H1 (cell line): ENCODE data around the gene KCNJ5. TPM values are rescaled to one million over a fixed set of nuclear protein-coding genes. Genes with fewer than 3 reads are reported as not detected.

ENCODE experiments used
- CTCF ChIA-PET: fragments of 300-600 bp; sonication (Branson Sonifier 250); formaldehyde crosslinking; loops from one replicate; lab custom pipeline; 2021; ENCODE audit not compliant: partially characterized antibody; lab: Charles Lee
- POLR2A ChIA-PET: fragments of 300-600 bp; sonication (Branson Sonifier 250); formaldehyde crosslinking; loops from one replicate; lab custom pipeline; 2021; ENCODE audit warnings: inconsistent platforms; ENCODE audit not compliant: partially characterized antibody; lab: Charles Lee
- DNase-seq, 2 experiments: peaks; one replicate each; pipeline versions ENCODE4 v3.0.0 to v3.0.0-alpha.2; 2010 to 2022; ENCODE audit warnings: low spot score in 2 of 2, low read depth in 1 of 2, mixed read lengths in 1 of 2
- FAIRE-seq: peaks from 2 replicates; lab custom pipeline; 2011; peaks lifted over from hg19 to GRCh38; lab: Jason Lieb, UNC
- H2AFZ ChIP-seq: 2 replicates; pipeline ENCODE4 v1.8.1; 2012; ENCODE audit warnings: low read length, inconsistent platforms
- H2AK5ac ChIP-seq: 2 replicates; pipeline ENCODE4 v1.6.1; 2013; ENCODE audit warnings: low read depth, low read length
- H2BK120ac ChIP-seq: replicated peaks from 2 replicates; pipeline ENCODE3; 2013; ENCODE audit warnings: low read depth, low read length, inconsistent platforms
- H2BK12ac ChIP-seq: 2 replicates; pipeline ENCODE4 v1.6.1; 2013; ENCODE audit warnings: low read depth, low read length
- H2BK15ac ChIP-seq: 2 replicates; pipeline ENCODE4 v1.6.1; 2013; ENCODE audit warnings: low read length
- H2BK20ac ChIP-seq: 2 replicates; pipeline ENCODE4 v1.6.1; 2013; ENCODE audit warnings: low read length
- H2BK5ac ChIP-seq: 2 replicates; pipeline ENCODE4 v1.6.1; 2013; ENCODE audit warnings: low read depth, low read length
- H3K14ac ChIP-seq: 2 replicates; pipeline ENCODE4 v1.6.1; 2013; ENCODE audit warnings: inconsistent platforms; ENCODE audit not compliant: insufficient read length
- H3K18ac ChIP-seq: 2 replicates; pipeline ENCODE4 v1.6.1; 2013; ENCODE audit warnings: low read length; ENCODE audit errors: extremely low read depth
- H3K23ac ChIP-seq: 2 replicates; pipeline ENCODE4 v1.6.1; 2013; ENCODE audit warnings: inconsistent platforms; ENCODE audit not compliant: insufficient read length
- H3K23me2 ChIP-seq: 2 replicates; pipeline ENCODE4 v1.6.1; 2013; ENCODE audit warnings: low read depth, low read length
- H3K27ac ChIP-seq: 2 replicates; pipeline ENCODE4 v1.6.1; 2011; ENCODE audit warnings: low read depth, low read length, inconsistent platforms
- H3K27me3 ChIP-seq, 4 experiments: replicated peaks in 1 of 4; 1 replicate in 1 of 4; 2 replicates in 3 of 4; pipeline versions ENCODE4 v1.6.1 to v1.8.1; 2011 to 2013; ENCODE audit warnings: low read length in 3 of 4, mild to moderate bottlenecking in 3 of 4, inconsistent platforms in 2 of 4, mixed read lengths in 2 of 4, moderate library complexity in 1 of 4; ENCODE audit not compliant: control insufficient read depth in 3 of 4, insufficient read depth in 3 of 4; ENCODE audit errors: extremely low read depth in 1 of 4
- H3K36me3 ChIP-seq, 4 experiments: 2 replicates each; pipeline versions ENCODE4 v1.6.1 to v1.8.1; 2011 to 2013; ENCODE audit warnings: mild to moderate bottlenecking in 4 of 4, low read length in 3 of 4, moderate library complexity in 2 of 4, control low read depth in 1 of 4, inconsistent platforms in 1 of 4; ENCODE audit not compliant: insufficient read depth in 4 of 4, control insufficient read depth in 2 of 4
- H3K4ac ChIP-seq: replicated peaks from 2 replicates; pipeline ENCODE3; 2013; ENCODE audit warnings: low read length, low read depth, mixed read lengths, inconsistent platforms; ENCODE audit not compliant: insufficient read length
- H3K4me1 ChIP-seq, 4 experiments: replicated peaks in 1 of 4; 1 replicate in 1 of 4; 2 replicates in 3 of 4; pipeline versions ENCODE4 v1.6.1 to v1.8.1; 2011 to 2013; ENCODE audit warnings: low read length in 3 of 4, inconsistent platforms in 2 of 4, mixed read lengths in 1 of 4; ENCODE audit not compliant: insufficient read depth in 4 of 4, control insufficient read depth in 3 of 4
- H3K4me2 ChIP-seq, 2 experiments: 2 replicates each; pipeline versions ENCODE4 v1.6.1 to v1.8.1; 2011 to 2013; ENCODE audit warnings: low read depth in 2 of 2, low read length in 2 of 2, control low read depth in 1 of 2, inconsistent platforms in 1 of 2, mild to moderate bottlenecking in 1 of 2; ENCODE audit not compliant: insufficient read depth in 1 of 2
- H3K4me3 ChIP-seq, 4 experiments: fragments of 200-600, 300-600 bp in 1 of 4; sonication (generic), shearing (Covaris generic), sonication (Bioruptor Twin) in 1 of 4; 2 replicates each; pipeline versions ENCODE4 v1.5.1 to v1.8.1; 2011 to 2016; ENCODE audit warnings: low read length in 4 of 4, low read depth in 3 of 4, control low read depth in 2 of 4, inconsistent platforms in 2 of 4, mild to moderate bottlenecking in 2 of 4, mixed read lengths in 1 of 4, moderate library complexity in 1 of 4; ENCODE audit not compliant: insufficient read depth in 2 of 4; ENCODE audit errors: extremely low read depth in 1 of 4
- H3K56ac ChIP-seq: replicated peaks from 2 replicates; pipeline ENCODE3; 2013; ENCODE audit warnings: low read depth, mild to moderate bottlenecking, mixed read lengths, low read length, inconsistent platforms; ENCODE audit not compliant: insufficient read length
- H3K79me1 ChIP-seq: 2 replicates; pipeline ENCODE4 v1.6.1; 2013; ENCODE audit warnings: low read depth, low read length, control low read depth
- H3K79me2 ChIP-seq, 2 experiments: 2 replicates each; pipeline versions ENCODE4 v1.6.1 to v1.8.1; 2012 to 2013; ENCODE audit warnings: low read length in 2 of 2, mild to moderate bottlenecking in 2 of 2, inconsistent platforms in 1 of 2; ENCODE audit not compliant: insufficient read depth in 2 of 2, control insufficient read depth in 1 of 2
- H3K9ac ChIP-seq, 4 experiments: replicated peaks in 1 of 4; 1 replicate in 1 of 4; 2 replicates in 3 of 4; pipeline versions ENCODE4 v1.6.1 to v1.8.1; 2011 to 2013; ENCODE audit warnings: low read depth in 3 of 4, low read length in 3 of 4, control low read depth in 2 of 4, mild to moderate bottlenecking in 2 of 4, moderate library complexity in 2 of 4, inconsistent platforms in 1 of 4; ENCODE audit errors: extremely low read depth in 1 of 4
- H3K9me3 ChIP-seq, 2 experiments: 2 replicates each; pipeline versions ENCODE4 v1.6.1 to v1.8.1; 2012 to 2013; ENCODE audit warnings: mild to moderate bottlenecking in 2 of 2, moderate library complexity in 2 of 2, control low read depth in 1 of 2, inconsistent platforms in 1 of 2, low read depth in 1 of 2, low read length in 1 of 2, mixed read lengths in 1 of 2; ENCODE audit not compliant: insufficient read depth in 2 of 2
- H4K20me1 ChIP-seq, 2 experiments: replicated peaks in 1 of 2; 2 replicates each; pipeline versions ENCODE3 to v1.8.1; 2011 to 2013; ENCODE audit warnings: inconsistent platforms in 2 of 2, low read length in 2 of 2, mild to moderate bottlenecking in 1 of 2; ENCODE audit not compliant: insufficient read depth in 2 of 2, control insufficient read depth in 1 of 2
- H4K5ac ChIP-seq: 2 replicates; pipeline ENCODE4 v1.6.1; 2013; ENCODE audit warnings: low read length, low read depth, mixed read lengths, inconsistent platforms; ENCODE audit not compliant: insufficient read length
- H4K8ac ChIP-seq: 2 replicates; pipeline ENCODE4 v1.8.0; 2013; ENCODE audit warnings: mild to moderate bottlenecking, moderate library complexity, low read length, inconsistent platforms; ENCODE audit not compliant: insufficient read depth; ENCODE audit errors: extremely low read depth
- H4K91ac ChIP-seq: replicated peaks from 2 replicates; pipeline ENCODE3; 2013; ENCODE audit warnings: low read length, mixed read lengths, inconsistent platforms; ENCODE audit not compliant: insufficient read length
- ASH2L ChIP-seq: fragments of 200-600, 300-600 bp; sonication (generic); IDR thresholded peaks from one replicate; pipeline ENCODE4 v1.7.1; 2017; ENCODE audit warnings: low read length
- BRCA1 ChIP-seq: IDR thresholded peaks from 2 replicates; pipeline ENCODE4 v1.6.1; 2012; ENCODE audit warnings: low read depth, low read length, improper control_type of control experiment
- CEBPB ChIP-seq: IDR thresholded peaks from 2 replicates; pipeline ENCODE4 v1.6.1; 2012; ENCODE audit warnings: low read depth, low read length
- CREB1 ChIP-seq: IDR thresholded peaks from 2 replicates; pipeline ENCODE4 v1.6.1; 2012; ENCODE audit warnings: inconsistent platforms
- CTBP2 ChIP-seq: IDR thresholded peaks from 2 replicates; pipeline ENCODE4 v1.7.0; 2011; ENCODE audit warnings: borderline replicate concordance, mild to moderate bottlenecking, moderate library complexity, mixed read lengths, low read length; ENCODE audit not compliant: insufficient read depth, insufficient read length
- EGR1 ChIP-seq: IDR thresholded peaks from 2 replicates; pipeline ENCODE4 v1.6.1; 2011; ENCODE audit warnings: low read depth, low read length, borderline replicate concordance
- GTF2F1 ChIP-seq: IDR thresholded peaks from 2 replicates; pipeline ENCODE4 v1.6.1; 2012; ENCODE audit warnings: low read depth, low read length, improper control_type of control experiment, borderline replicate concordance
- POLR2AphosphoS5 ChIP-seq: IDR thresholded peaks from 2 replicates; pipeline ENCODE4 v1.6.1; 2011; ENCODE audit warnings: low read depth, low read length
- RBBP5 ChIP-seq: IDR thresholded peaks from 2 replicates; pipeline ENCODE4 v1.7.1; 2012; ENCODE audit warnings: low read depth, mild to moderate bottlenecking, inconsistent platforms, low read length, moderate library complexity, borderline replicate concordance
- RFX5 ChIP-seq: IDR thresholded peaks from 2 replicates; pipeline ENCODE4 v1.6.1; 2011; ENCODE audit warnings: low read depth, low read length, improper control_type of control experiment, borderline replicate concordance
- SIRT6 ChIP-seq: IDR thresholded peaks from one replicate; pipeline ENCODE4 v1.7.1; 2012; ENCODE audit warnings: low read length, inconsistent platforms
- SP4 ChIP-seq: IDR thresholded peaks from 2 replicates; pipeline ENCODE4 v1.6.1; 2012; ENCODE audit warnings: low read length, inconsistent platforms
- TAF7 ChIP-seq: optimal IDR thresholded peaks from 2 replicates; pipeline ENCODE3; 2011; ENCODE audit warnings: low read depth, mild to moderate bottlenecking, inconsistent platforms, low read length, moderate library complexity, borderline replicate concordance
- TCF12 ChIP-seq: IDR thresholded peaks from 2 replicates; pipeline ENCODE4 v1.6.1; 2011; ENCODE audit warnings: low read depth, mild to moderate bottlenecking, low read length
- ZNF274 ChIP-seq: IDR thresholded peaks from 2 replicates; pipeline ENCODE4 v1.7.0; 2012; ENCODE audit warnings: low read length, borderline replicate concordance; ENCODE audit errors: extremely low read depth
- WGBS, 2 experiments: shearing (Covaris generic) in 1 of 2; methylation state at CpG; one replicate each; pipeline versions ENCODE4 v1.1.6 to v1.1.7; 2013 to 2015; ENCODE audit warnings: low lambda C conversion rate in 2 of 2, mixed read lengths in 2 of 2, inconsistent platforms in 1 of 2, low coverage in 1 of 2, missing lambda C conversion rate in 1 of 2; ENCODE audit not compliant: insufficient replicate concordance in 2 of 2, insufficient coverage in 1 of 2, insufficient read length in 1 of 2; ENCODE audit errors: extremely low coverage in 1 of 2, missing lambda C conversion rate in 1 of 2; 5-methylcytosine and 5-hydroxymethylcytosine counted together
- polyA plus RNA-seq, 7 experiments: library from polyadenylated mRNA; depleted of rRNA in 3 of 7; stranded (reverse) in 5 of 7; unstranded in 2 of 7; fragments of >200 nt in 5 of 7; fragments of 200-250 nt in 2 of 7; gene quantifications; 1 replicate in 5 of 7; 2 replicates in 1 of 7; 4 replicates in 1 of 7; pipeline versions ENCODE4 v1.2.1 to v1.2.3, GENCODE V29; 2011 to 2013; ENCODE audit warnings: missing spikeins in 2 of 7, mixed read lengths in 2 of 7
- total RNA-seq: library from RNA; stranded (reverse); fragmentation: NEBNext Ultra II Directional; extraction: Animal tissue kit (Norgen Biotek cat#: 25700); gene quantifications from 2 replicates; pipeline ENCODE4 v1.2.1, GENCODE V29; 2021

The KCNJ5 gene
- total and polyA plus RNA-seq, 2 of the 8 experiments (the other 6 are each of a cell fraction or from before 2014, with no cell fraction given): 0.05 TPM; not detected in 1

DNA sequence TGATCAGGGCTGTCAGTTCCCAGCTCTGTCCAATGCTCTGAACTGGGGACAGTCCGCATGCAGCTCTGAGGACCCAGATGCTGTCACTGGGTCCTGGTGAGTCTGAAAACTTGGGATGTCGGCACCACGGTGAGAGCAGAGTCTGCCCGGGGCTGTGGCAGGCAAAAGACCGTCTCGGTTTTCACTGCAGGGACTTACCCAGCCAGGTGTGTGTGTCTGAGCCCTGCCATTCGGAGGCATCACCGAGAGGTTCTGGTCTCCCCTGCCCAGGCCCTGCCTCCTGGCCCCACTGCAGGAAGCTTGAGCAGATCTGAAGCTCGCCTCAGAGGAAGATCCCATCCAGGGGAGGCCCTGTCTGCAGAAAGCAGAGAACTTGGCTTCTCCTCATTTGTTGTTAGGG, 46.3 kb downstream of the KCNJ5 start:
- ChIA-PET CTCF (interaction anchor here (0.8 to 14.7 kb wide), 9 partner anchors 9 to 56 kb away, joined by 3 to 243 read pairs (median 3); partner anchors contain the start of gene KCNJ5), POLR2A (no interaction called here)
- Histone ChIP-seq H3K27me3 (peaks cover 0 to 16% (median 7%) of the 10 kb centered on the region in 4 experiments; a peak in 6 of 7 replicates), H4K8ac (no peak overlapping the region), H2BK12ac (peak overlapping the region; percentile 82), H3K4me1 (peaks cover 0 to 12% (median 9%) of the 10 kb centered on the region in 4 experiments; a peak in 6 of 7 replicates), H3K14ac (no peak overlapping the region), H3K18ac (no peak overlapping the region), H3K36me3 (no peaks in the 10 kb centered on the region), H3K23me2 (no peaks in the 10 kb centered on the region), H3K4me3 (no peak overlapping the region), H3K9ac (peak overlapping the region in 2 of 4 experiments; percentile 40 to 45; a peak in 3 of 7 replicates), H3K79me2 (no peaks in the 10 kb centered on the region), H2BK15ac (no peak overlapping the region), H4K5ac (no peak overlapping the region), H3K4ac (no peak overlapping the region), H4K91ac (no peak overlapping the region), H2BK5ac (0 out of 2 replicates have a peak overlapping the region, but pooled peaks have one; percentile 31), H3K56ac (no peak overlapping the region), H3K9me3 (peaks cover 0 to 2% of the 10 kb centered on the region in 2 experiments; a peak in 1 of 4 replicates), H2BK20ac (0 out of 2 replicates have a peak overlapping the region, but pooled peaks have one; percentile 21), H2AK5ac (no peak overlapping the region), H2AFZ (no peak overlapping the region), H3K23ac (no peak overlapping the region), H3K27ac (no peak overlapping the region), H3K4me2 (no peak overlapping the region), H4K20me1 (no peaks in the 10 kb centered on the region), H2BK120ac (no peak overlapping the region), H3K79me1 (no peaks in the 10 kb centered on the region)
- DNase-seq (no peak), FAIRE-seq (no peak)
- 79% methylated on average over 9 of the region's 9 CpGs; no CpG with 5 or more reads in 1 of the 2 experiments for WGBS, 2 experiments
- no peak for TF ChIP-seq TCF12
- TF ChIP-seq RBBP5: no peak
- TF ChIP-seq CEBPB: no peak
- TF ChIP-seq SP4: no peak
- TF ChIP-seq GTF2F1: no peak
- no peak for TF ChIP-seq ZNF274
- no peak for TF ChIP-seq EGR1
- TF ChIP-seq ASH2L: no peak
- no peak for TF ChIP-seq CREB1
- TF ChIP-seq POLR2AphosphoS5: no peak
- no peak for TF ChIP-seq BRCA1
- no peak for TF ChIP-seq SIRT6
- no peak for TF ChIP-seq TAF7
- TF ChIP-seq RFX5: no peak
- no peak for TF ChIP-seq CTBP2
